Hair follicle dermal papilla cell (primary cell): ENCODE data around the gene TMEM26. TPM values are rescaled to one million over a fixed set of nuclear protein-coding genes. Genes with fewer than 3 reads are reported as not detected.

Experiments
- total RNA-seq: library from RNA; depleted of rRNA; stranded (reverse); fragments of >200 nt; gene quantifications from 2 replicates; pipeline ENCODE4 v1.2.3, GENCODE V29; 2012

The TMEM26 gene
- total RNA-seq = 4.6 and 8.8 TPM in 2 replicates

GRCh38 chr10:61452655-61453641 lies at the start of gene TMEM26:
TSS of gene TMEM26 (minus strand) at chr10:61453381. CDS start at chr10:61453081, 300 bp downstream.

Other genes with a start within 250 kb of the TMEM26 start
- gene CABCOCO1, start 209.5 kb upstream of the TMEM26 start, total RNA-seq = 2.8 and 8.3 TPM in 2 replicates